ENCODE results near the gene ZFP69B.
"Not testable (repeated sequence)": the region's sequence is repeated elsewhere in the genome, so short reads cannot be mapped to it uniquely, and the experiment has no call there.

The ZFP69B gene

GRCh38 chr1:40478276-40478675 is 28.0 kb downstream of the ZFP69B start:
- TF ChIP-seq CTCF (IDR thresholded peaks at IDR 0.05; ENCODE audit: low read depth, low read length): no peak
- no peak for DNase-seq (ENCODE audit: low read depth in 2 of 2)
- H3K4me3 ChIP-seq (replicated peaks in 1 of 2; ENCODE audit: low read depth in 2 of 2, low read length in 2 of 2): peak overlapping the region in 1 of 2 donors; percentile 70

DNA sequence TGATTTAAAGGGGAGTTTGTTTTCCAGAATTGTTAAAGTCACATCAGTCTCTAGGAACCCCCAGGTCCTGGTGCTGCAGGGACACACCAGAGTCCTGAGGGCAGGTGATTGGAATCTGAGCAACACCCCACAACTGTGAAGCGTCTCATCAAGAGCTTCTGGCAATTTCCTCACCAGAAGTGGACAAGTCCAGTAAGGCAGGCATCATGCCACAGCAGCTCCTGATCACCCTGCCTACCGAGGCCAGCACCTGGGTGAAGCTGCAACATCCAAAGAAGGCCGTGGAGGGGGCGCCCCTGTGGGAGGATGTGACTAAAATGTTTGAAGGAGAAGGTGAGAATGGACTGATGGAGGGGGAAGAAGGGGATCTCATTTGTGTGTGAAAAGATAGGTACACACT is 28.9 kb downstream of the ZFP69B start:
- TF ChIP-seq CTCF (IDR thresholded peaks at IDR 0.05; ENCODE audit: low read depth, low read length): no peak
- no peak overlapping the region for H3K4me3 ChIP-seq (replicated peaks in 1 of 2; ENCODE audit: low read depth in 2 of 2, low read length in 2 of 2)
- no peak for DNase-seq (ENCODE audit: low read depth in 2 of 2)

DNA sequence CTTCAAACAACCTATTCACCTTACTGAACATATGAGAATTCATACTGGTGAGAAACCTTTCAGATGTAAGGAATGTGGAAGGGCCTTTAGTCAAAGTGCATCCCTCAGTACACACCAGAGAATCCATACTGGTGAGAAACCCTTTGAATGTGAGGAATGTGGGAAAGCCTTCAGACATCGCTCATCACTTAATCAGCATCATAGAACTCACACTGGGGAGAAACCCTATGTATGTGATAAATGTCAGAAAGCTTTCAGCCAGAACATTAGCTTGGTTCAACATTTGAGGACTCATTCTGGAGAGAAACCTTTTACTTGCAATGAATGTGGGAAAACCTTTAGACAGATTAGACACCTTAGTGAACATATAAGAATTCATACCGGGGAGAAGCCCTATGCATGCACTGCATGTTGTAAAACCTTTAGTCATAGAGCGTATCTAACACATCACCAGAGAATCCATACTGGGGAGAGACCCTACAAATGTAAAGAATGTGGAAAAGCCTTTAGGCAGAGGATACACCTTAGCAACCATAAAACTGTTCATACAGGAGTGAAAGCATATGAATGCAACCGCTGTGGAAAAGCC is 45.1 kb downstream of the ZFP69B start:
- no peak for TF ChIP-seq CTCF (IDR thresholded peaks at IDR 0.05; ENCODE audit: low read depth, low read length)
- H3K4me3 ChIP-seq (replicated peaks in 1 of 2; ENCODE audit: low read depth in 2 of 2, low read length in 2 of 2): no peak overlapping the region
- DNase-seq (ENCODE audit: low read depth in 2 of 2): peak; percentile 3 to 17

DNA sequence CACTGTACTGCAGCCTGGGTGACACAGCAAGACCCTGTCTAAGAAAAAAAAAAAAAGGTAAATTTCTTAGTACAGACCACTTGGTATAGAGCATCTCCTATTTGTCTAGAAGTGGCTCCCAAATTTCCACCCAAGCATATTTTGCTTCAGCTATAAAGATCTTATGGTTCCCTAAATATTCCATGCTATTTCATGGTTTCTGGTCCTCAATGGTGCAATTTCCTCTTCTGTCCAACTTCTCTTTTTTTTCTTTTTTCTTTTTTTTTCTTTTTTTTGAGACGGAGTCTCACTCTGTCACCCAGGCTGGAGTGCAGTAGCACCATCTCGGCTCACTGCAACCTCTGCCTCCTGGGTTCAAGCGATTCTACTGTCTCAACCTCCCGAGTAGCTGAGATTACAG is 52.4 kb downstream of the ZFP69B start:
- H3K4me3 ChIP-seq (replicated peaks in 1 of 2; ENCODE audit: low read depth in 2 of 2, low read length in 2 of 2); DNase-seq (ENCODE audit: low read depth in 2 of 2): not testable (repeated sequence)

GRCh38 chr1:40507973-40508372 is 57.7 kb downstream of the ZFP69B start:
- DNase-seq (ENCODE audit: low read depth in 2 of 2): no peak
- H3K4me3 ChIP-seq (replicated peaks in 1 of 2; ENCODE audit: low read depth in 2 of 2, low read length in 2 of 2): peak overlapping the region; percentile 78 to 79
- TF ChIP-seq CTCF (IDR thresholded peaks at IDR 0.05; ENCODE audit: low read depth, low read length): no peak

GRCh38 chr1:40508375-40509341 is 58.4 kb downstream of the ZFP69B start, which contains the start of gene EXO5:
Gene EXO5, plus strand, starts transcription at chr1:40508767. Its CDS starts 5,778 bp downstream, at chr1:40514545.
- peak; percentile 77 to 81 for DNase-seq (ENCODE audit: low read depth in 2 of 2)
- no peak for TF ChIP-seq CTCF (IDR thresholded peaks at IDR 0.05; ENCODE audit: low read depth, low read length)
- H3K4me3 ChIP-seq (replicated peaks in 1 of 2; ENCODE audit: low read depth in 2 of 2, low read length in 2 of 2): peak within 1 kb of the TSS; percentile 78 to 79

All from cardiac fibroblast (primary cell).